Panc1 (cell line): ENCODE measurements around the gene ZNF563.
A peak's percentile ranks its signal among the peaks of the same experiment; 100 is the strongest.

ENCODE experiments used
- CTCF ChIP-seq: fragments of 450-650 bp; IDR thresholded peaks from 2 replicates; pipeline ENCODE4 v1.5.1; 2017; ENCODE audit warnings: mild to moderate bottlenecking
- POLR2AphosphoS5 ChIP-seq: IDR thresholded peaks from 2 replicates; pipeline ENCODE4 v1.6.1; 2012; ENCODE audit warnings: mild to moderate bottlenecking, low read depth, low read length, moderate library complexity
- REST ChIP-seq, 2 experiments: IDR thresholded peaks; 2 replicates each; pipeline ENCODE4 v1.6.1; 2011 to 2012; ENCODE audit warnings: low read depth in 2 of 2, control low read depth in 1 of 2, low read length in 1 of 2, mild to moderate bottlenecking in 1 of 2, moderate library complexity in 1 of 2; ENCODE audit not compliant: insufficient read depth in 1 of 2
- SIN3A ChIP-seq: IDR thresholded peaks from 2 replicates; pipeline ENCODE4 v1.6.1; 2012; ENCODE audit warnings: low read depth, mild to moderate bottlenecking, low read length, moderate library complexity, borderline replicate concordance; ENCODE audit not compliant: insufficient read depth
- TCF7L2 ChIP-seq: IDR thresholded peaks from 2 replicates; pipeline ENCODE4 v1.6.1; 2011; ENCODE audit warnings: mild to moderate bottlenecking, low read depth, low read length, inconsistent platforms

- TF ChIP-seq CTCF: no peak
- peak; percentile 62; the same call in 1 of the 2 replicates for TF ChIP-seq POLR2AphosphoS5
- TF ChIP-seq SIN3A: no peak
- no peak for TF ChIP-seq REST (IDR thresholded peaks at IDR 0.05; ENCODE audit: insufficient read depth in 1 of 2, low read depth in 2 of 2, low read length in 1 of 2)
- TF ChIP-seq TCF7L2: peak; percentile 99
Measured at GRCh38 chr19:12333162-12334159, at the start of gene ZNF563.
